ENCODE measurements around the gene DHRS3. TPM values are rescaled to one million over a fixed set of nuclear protein-coding genes. Genes with fewer than 3 reads are reported as not detected.

The DHRS3 gene
- total and polyA plus RNA-seq, 2 of the 13 experiments (the other 11 are each of a cell fraction or from before 2014, with no cell fraction given) = 48.5 to 90.5 TPM

GRCh38 chr1:12552111-12552888 is 65.7 kb downstream of the DHRS3 start:
- Histone ChIP-seq H3K36me3 (replicated peaks in 1 of 2; ENCODE audit: control insufficient read depth in 1 of 2, insufficient read depth in 2 of 2, low read length in 2 of 2) (no peaks in the 10 kb centered on the region), H2AFZ (ENCODE audit: low read length) (no peak overlapping the region), H3K4me3 (replicated peaks in 1 of 3; ENCODE audit: insufficient read depth in 1 of 3, low read depth in 2 of 3, low read length in 3 of 3) (peak overlapping the region in 1 of 3 experiments; percentile 58; a peak in 1 of 6 replicates), H3K9ac (ENCODE audit: insufficient read depth, low read depth, low read length) (no peak overlapping the region), H3K27me3 (ENCODE audit: control insufficient read depth in 1 of 2, insufficient read depth in 2 of 2, low read length in 2 of 2) (peaks cover 0 to 15% of the 10 kb centered on the region in 2 experiments; a peak in 3 of 5 replicates), H3K9me3 (ENCODE audit: low read length) (no peaks in the 10 kb centered on the region), H3K4me2 (ENCODE audit: low read depth, low read length) (peak overlapping the region; percentile 72; the same call in 1 of the 2 replicates), H3K79me2 (ENCODE audit: insufficient read depth, low read length) (no peaks in the 10 kb centered on the region), H3K4me1 (ENCODE audit: insufficient read depth, low read length) (peaks cover 93% of the 10 kb centered on the region), H4K20me1 (ENCODE audit: insufficient read depth, low read length) (no peaks in the 10 kb centered on the region), H3K27ac (ENCODE audit: extremely low read length, insufficient read depth, low read length) (no peak overlapping the region)
- ChIA-PET POLR2A (interaction anchor here (2.1 kb wide), 1 partner anchor 66 kb away, joined by 12 read pairs; the partner anchor contains the start of gene DHRS3), CTCF (ENCODE audit: low intra/inter-chr PET ratio, low total read pairs) (no interaction called here)
- in situ Hi-C loops (cut with HindIII; ENCODE audit: extremely low pct_ligation_motif_present, low pct_unique_long_range_greater_than_20kb) (loop anchor here (5.0 kb wide), 1 partner anchor 65 kb away; the partner anchor contains the start of gene DHRS3), intact Hi-C loops (cut with micrococcal nuclease; ENCODE audit: unreplicated experiment) (no loop called here)
- TF ChIP-seq ZNF367 (CRISPR knock-in tag; IDR thresholded peaks at IDR 0.05; ENCODE audit: borderline replicate concordance) (no peak), PRDM4 (CRISPR knock-in tag; IDR thresholded peaks at IDR 0.05; ENCODE audit: borderline replicate concordance) (no peak), ZBTB37 (CRISPR knock-in tag; IDR thresholded peaks at IDR 0.05) (no peak), HHEX (CRISPR knock-in tag; IDR thresholded peaks at IDR 0.05) (no peak), CREB1 (IDR thresholded peaks at IDR 0.05) (peak; percentile 44; the same call in 1 of the 2 replicates), CREB1 (CRISPR knock-in tag; IDR thresholded peaks at IDR 0.05) (no peak), ZBTB33 (CRISPR knock-in tag; IDR thresholded peaks at IDR 0.05) (no peak), HNRNPK (IDR thresholded peaks at IDR 0.05; ENCODE audit: low read depth, low read length, poor library complexity, severe bottlenecking) (no peak), NCOA1 (CRISPR knock-in tag; IDR thresholded peaks at IDR 0.05) (no peak), ZNF766 (CRISPR knock-in tag; IDR thresholded peaks at IDR 0.05; ENCODE audit: borderline replicate concordance) (no peak)
- TF ChIP-seq, protein P1, sequence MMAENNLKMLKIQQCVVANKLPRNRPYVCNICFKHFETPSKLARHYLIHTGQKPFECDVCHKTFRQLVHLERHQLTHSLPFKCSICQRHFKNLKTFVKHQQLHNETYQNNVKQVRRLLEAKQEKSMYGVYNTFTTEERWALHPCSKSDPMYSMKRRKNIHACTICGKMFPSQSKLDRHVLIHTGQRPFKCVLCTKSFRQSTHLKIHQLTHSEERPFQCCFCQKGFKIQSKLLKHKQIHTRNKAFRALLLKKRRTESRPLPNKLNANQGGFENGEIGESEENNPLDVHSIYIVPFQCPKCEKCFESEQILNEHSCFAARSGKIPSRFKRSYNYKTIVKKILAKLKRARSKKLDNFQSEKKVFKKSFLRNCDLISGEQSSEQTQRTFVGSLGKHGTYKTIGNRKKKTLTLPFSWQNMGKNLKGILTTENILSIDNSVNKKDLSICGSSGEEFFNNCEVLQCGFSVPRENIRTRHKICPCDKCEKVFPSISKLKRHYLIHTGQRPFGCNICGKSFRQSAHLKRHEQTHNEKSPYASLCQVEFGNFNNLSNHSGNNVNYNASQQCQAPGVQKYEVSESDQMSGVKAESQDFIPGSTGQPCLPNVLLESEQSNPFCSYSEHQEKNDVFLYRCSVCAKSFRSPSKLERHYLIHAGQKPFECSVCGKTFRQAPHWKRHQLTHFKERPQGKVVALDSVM (CRISPR knock-in tag; IDR thresholded peaks at IDR 0.05) = peak; percentile 70; the same call in 1 of the 2 replicates
- TF ChIP-seq, protein P2, sequence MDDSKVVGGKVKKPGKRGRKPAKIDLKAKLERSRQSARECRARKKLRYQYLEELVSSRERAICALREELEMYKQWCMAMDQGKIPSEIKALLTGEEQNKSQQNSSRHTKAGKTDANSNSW (CRISPR knock-in tag; IDR thresholded peaks at IDR 0.05; ENCODE audit: borderline replicate concordance) = no peak
- TF ChIP-seq, protein P3, sequence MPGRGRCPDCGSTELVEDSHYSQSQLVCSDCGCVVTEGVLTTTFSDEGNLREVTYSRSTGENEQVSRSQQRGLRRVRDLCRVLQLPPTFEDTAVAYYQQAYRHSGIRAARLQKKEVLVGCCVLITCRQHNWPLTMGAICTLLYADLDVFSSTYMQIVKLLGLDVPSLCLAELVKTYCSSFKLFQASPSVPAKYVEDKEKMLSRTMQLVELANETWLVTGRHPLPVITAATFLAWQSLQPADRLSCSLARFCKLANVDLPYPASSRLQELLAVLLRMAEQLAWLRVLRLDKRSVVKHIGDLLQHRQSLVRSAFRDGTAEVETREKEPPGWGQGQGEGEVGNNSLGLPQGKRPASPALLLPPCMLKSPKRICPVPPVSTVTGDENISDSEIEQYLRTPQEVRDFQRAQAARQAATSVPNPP (CRISPR knock-in tag; IDR thresholded peaks at IDR 0.05) = no peak
- ATAC-seq (no peak), FAIRE-seq (no peak), DNase-seq (ENCODE audit: low spot score) (no peak)
- 67% methylated on average over 15 of the region's 27 CpGs for WGBS (ENCODE audit: low lambda C conversion rate)
- no TSS peak for BruUV-seq (replicated peaks)
